ENCODE data around the gene BCL2L15.
"Not testable (repeated sequence)": the region's sequence is repeated elsewhere in the genome, so short reads cannot be mapped to it uniquely, and the experiment has no call there.

BCL2L15 gene

GRCh38 chr1:113868387-113869083 lies 18.8 kb downstream of the BCL2L15 start:
- DNase-seq, result no peak

- DNase-seq, result no peak
These were observed 25.7 kb downstream of the BCL2L15 start for GRCh38 chr1:113861641-113862040.

GRCh38 chr1:113860891-113861290 lies 26.5 kb downstream of the BCL2L15 start:
- no peak for DNase-seq

GRCh38 chr1:113859478-113860175 lies 27.8 kb downstream of the BCL2L15 start:
- no peak for DNase-seq

GRCh38 chr1:113858982-113859381 lies 28.4 kb downstream of the BCL2L15 start:
- DNase-seq, result no peak

- no peak for DNase-seq
These were observed 29.0 kb downstream of the BCL2L15 start for GRCh38 chr1:113858418-113858817.

- DNase-seq, result no peak
These were observed 29.6 kb downstream of the BCL2L15 start for GRCh38 chr1:113857776-113858175.

- DNase-seq, result no peak
These were observed 31.0 kb downstream of the BCL2L15 start for GRCh38 chr1:113856401-113856790.

- no peak for DNase-seq
These were observed 31.6 kb downstream of the BCL2L15 start for GRCh38 chr1:113855630-113856400.

- DNase-seq, result no peak
These were observed 33.1 kb downstream of the BCL2L15 start for GRCh38 chr1:113854234-113854633.

- DNase-seq, result not testable (repeated sequence)
These were observed 34.7 kb downstream of the BCL2L15 start for GRCh38 chr1:113852694-113853093.

GRCh38 chr1:113850127-113850796 lies 37.1 kb downstream of the BCL2L15 start:
- DNase-seq, result no peak

GRCh38 chr1:113849072-113849471 lies 38.3 kb downstream of the BCL2L15 start:
- DNase-seq, result no peak

GRCh38 chr1:113846391-113847035 lies 40.9 kb downstream of the BCL2L15 start:
- DNase-seq, result no peak

- no peak for DNase-seq
These were observed 50.8 kb downstream of the BCL2L15 start for GRCh38 chr1:113836534-113836933.

GRCh38 chr1:113835686-113836290 lies 51.6 kb downstream of the BCL2L15 start:
- no peak for DNase-seq

- no peak for DNase-seq
These were observed 52.7 kb downstream of the BCL2L15 start for GRCh38 chr1:113834716-113835115.
